Breast epithelium (tissue), 3 donors: ENCODE results near the gene ITGB4.

Experiments used
- POLR2AphosphoS5 ChIP-seq, 3 donors: sonication (generic); formaldehyde crosslinking; IDR thresholded peaks; one replicate each; pipeline ENCODE4 v1.6.1; 2017; ENCODE audit warnings: antibody characterized with exemption in 3 of 3
- TF ChIP-seq, protein P1 (sequence below), 3 donors: fragments of 450-650 bp; IDR thresholded peaks; one replicate each; pipeline ENCODE4 v1.5.1; 2016 to 2017; ENCODE audit warnings: antibody characterized with exemption in 3 of 3, mild to moderate bottlenecking in 3 of 3, moderate library complexity in 3 of 3

GRCh38 chr17:75729351-75729750, 8.1 kb downstream of the ITGB4 start:
- TF ChIP-seq POLR2AphosphoS5 (IDR thresholded peaks at IDR 0.05), result no peak
- TF ChIP-seq, protein P1, sequence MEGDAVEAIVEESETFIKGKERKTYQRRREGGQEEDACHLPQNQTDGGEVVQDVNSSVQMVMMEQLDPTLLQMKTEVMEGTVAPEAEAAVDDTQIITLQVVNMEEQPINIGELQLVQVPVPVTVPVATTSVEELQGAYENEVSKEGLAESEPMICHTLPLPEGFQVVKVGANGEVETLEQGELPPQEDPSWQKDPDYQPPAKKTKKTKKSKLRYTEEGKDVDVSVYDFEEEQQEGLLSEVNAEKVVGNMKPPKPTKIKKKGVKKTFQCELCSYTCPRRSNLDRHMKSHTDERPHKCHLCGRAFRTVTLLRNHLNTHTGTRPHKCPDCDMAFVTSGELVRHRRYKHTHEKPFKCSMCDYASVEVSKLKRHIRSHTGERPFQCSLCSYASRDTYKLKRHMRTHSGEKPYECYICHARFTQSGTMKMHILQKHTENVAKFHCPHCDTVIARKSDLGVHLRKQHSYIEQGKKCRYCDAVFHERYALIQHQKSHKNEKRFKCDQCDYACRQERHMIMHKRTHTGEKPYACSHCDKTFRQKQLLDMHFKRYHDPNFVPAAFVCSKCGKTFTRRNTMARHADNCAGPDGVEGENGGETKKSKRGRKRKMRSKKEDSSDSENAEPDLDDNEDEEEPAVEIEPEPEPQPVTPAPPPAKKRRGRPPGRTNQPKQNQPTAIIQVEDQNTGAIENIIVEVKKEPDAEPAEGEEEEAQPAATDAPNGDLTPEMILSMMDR (IDR thresholded peaks at IDR 0.05), result no peak
